GM23338 (cell line): ENCODE results near the gene TOM1L2.

Experiments
- CREB1 ChIP-seq: fragments of 250-450 bp; sonication (Bioruptor Pico); IDR thresholded peaks from 2 replicates; pipeline ENCODE4 v1.5.0; 2020; ENCODE audit warnings: low read depth, mild to moderate bottlenecking, moderate library complexity
- EZH2 ChIP-seq: fragments of 200-600 bp; sonication (generic); IDR thresholded peaks from one replicate; pipeline ENCODE4 v1.8.0; 2017; ENCODE audit warnings: antibody characterized with exemption, mild to moderate bottlenecking, low read depth; ENCODE audit not compliant: unreplicated experiment
- EZH2phosphoT487 ChIP-seq: fragments of 200-600 bp; sonication (generic); IDR thresholded peaks from one replicate; pipeline ENCODE4 v1.8.1; 2018; ENCODE audit warnings: antibody characterized with exemption; ENCODE audit not compliant: unreplicated experiment
- JUNB ChIP-seq: IDR thresholded peaks from one replicate; pipeline ENCODE4 v1.6.1; 2016; ENCODE audit warnings: antibody characterized with exemption; ENCODE audit not compliant: unreplicated experiment
- NANOG ChIP-seq: IDR thresholded peaks from 2 replicates; pipeline ENCODE4 v1.6.1; 2016; ENCODE audit warnings: antibody characterized with exemption, borderline replicate concordance
- POLR2AphosphoS5 ChIP-seq: IDR thresholded peaks from 2 replicates; pipeline ENCODE4 v1.6.1; 2016; ENCODE audit warnings: antibody characterized with exemption, low read depth
- REST ChIP-seq: IDR thresholded peaks from one replicate; pipeline ENCODE4 v1.6.1; 2018; ENCODE audit warnings: antibody characterized with exemption; ENCODE audit not compliant: unreplicated experiment
- ZNF114 ChIP-seq: fragments of 250-450 bp; sonication (Bioruptor Pico); IDR thresholded peaks from 2 replicates; pipeline ENCODE4 v1.5.0; 2020; ENCODE audit warnings: mild to moderate bottlenecking, moderate library complexity
- ZNF331 ChIP-seq: fragments of 250-450 bp; sonication (Bioruptor Pico); IDR thresholded peaks from 2 replicates; pipeline ENCODE4 v1.5.0; 2020; ENCODE audit warnings: low read depth, mild to moderate bottlenecking, moderate library complexity
- TF ChIP-seq, protein P1 (sequence below), 2 experiments: fragments of 200-600 bp in 1 of 2; sonication (generic) in 1 of 2; conservative IDR thresholded peaks; 2 replicates each; pipeline versions ENCODE4 v1.5.1 to v1.6.1; 2016 to 2017; ENCODE audit warnings: antibody characterized with exemption in 2 of 2, low read depth in 2 of 2, mild to moderate bottlenecking in 2 of 2, moderate library complexity in 1 of 2
- TF ChIP-seq, protein P2 (sequence below): fragments of 250-450 bp; sonication (Bioruptor Pico); IDR thresholded peaks from 2 replicates; pipeline ENCODE4 v1.5.0; 2020; ENCODE audit warnings: mild to moderate bottlenecking, moderate library complexity

- TF ChIP-seq REST (no peak), POLR2AphosphoS5 (no peak), ZNF114 (no peak), NANOG (no peak), JUNB (no peak), EZH2 (no peak), CREB1 (CRISPR knock-in tag) (no peak), EZH2phosphoT487 (no peak), ZNF331 (no peak)
- TF ChIP-seq, protein P1, sequence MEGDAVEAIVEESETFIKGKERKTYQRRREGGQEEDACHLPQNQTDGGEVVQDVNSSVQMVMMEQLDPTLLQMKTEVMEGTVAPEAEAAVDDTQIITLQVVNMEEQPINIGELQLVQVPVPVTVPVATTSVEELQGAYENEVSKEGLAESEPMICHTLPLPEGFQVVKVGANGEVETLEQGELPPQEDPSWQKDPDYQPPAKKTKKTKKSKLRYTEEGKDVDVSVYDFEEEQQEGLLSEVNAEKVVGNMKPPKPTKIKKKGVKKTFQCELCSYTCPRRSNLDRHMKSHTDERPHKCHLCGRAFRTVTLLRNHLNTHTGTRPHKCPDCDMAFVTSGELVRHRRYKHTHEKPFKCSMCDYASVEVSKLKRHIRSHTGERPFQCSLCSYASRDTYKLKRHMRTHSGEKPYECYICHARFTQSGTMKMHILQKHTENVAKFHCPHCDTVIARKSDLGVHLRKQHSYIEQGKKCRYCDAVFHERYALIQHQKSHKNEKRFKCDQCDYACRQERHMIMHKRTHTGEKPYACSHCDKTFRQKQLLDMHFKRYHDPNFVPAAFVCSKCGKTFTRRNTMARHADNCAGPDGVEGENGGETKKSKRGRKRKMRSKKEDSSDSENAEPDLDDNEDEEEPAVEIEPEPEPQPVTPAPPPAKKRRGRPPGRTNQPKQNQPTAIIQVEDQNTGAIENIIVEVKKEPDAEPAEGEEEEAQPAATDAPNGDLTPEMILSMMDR (conservative IDR thresholded peaks at IDR 0.05; ENCODE audit: low read depth in 2 of 2): no peak
- TF ChIP-seq, protein P2, sequence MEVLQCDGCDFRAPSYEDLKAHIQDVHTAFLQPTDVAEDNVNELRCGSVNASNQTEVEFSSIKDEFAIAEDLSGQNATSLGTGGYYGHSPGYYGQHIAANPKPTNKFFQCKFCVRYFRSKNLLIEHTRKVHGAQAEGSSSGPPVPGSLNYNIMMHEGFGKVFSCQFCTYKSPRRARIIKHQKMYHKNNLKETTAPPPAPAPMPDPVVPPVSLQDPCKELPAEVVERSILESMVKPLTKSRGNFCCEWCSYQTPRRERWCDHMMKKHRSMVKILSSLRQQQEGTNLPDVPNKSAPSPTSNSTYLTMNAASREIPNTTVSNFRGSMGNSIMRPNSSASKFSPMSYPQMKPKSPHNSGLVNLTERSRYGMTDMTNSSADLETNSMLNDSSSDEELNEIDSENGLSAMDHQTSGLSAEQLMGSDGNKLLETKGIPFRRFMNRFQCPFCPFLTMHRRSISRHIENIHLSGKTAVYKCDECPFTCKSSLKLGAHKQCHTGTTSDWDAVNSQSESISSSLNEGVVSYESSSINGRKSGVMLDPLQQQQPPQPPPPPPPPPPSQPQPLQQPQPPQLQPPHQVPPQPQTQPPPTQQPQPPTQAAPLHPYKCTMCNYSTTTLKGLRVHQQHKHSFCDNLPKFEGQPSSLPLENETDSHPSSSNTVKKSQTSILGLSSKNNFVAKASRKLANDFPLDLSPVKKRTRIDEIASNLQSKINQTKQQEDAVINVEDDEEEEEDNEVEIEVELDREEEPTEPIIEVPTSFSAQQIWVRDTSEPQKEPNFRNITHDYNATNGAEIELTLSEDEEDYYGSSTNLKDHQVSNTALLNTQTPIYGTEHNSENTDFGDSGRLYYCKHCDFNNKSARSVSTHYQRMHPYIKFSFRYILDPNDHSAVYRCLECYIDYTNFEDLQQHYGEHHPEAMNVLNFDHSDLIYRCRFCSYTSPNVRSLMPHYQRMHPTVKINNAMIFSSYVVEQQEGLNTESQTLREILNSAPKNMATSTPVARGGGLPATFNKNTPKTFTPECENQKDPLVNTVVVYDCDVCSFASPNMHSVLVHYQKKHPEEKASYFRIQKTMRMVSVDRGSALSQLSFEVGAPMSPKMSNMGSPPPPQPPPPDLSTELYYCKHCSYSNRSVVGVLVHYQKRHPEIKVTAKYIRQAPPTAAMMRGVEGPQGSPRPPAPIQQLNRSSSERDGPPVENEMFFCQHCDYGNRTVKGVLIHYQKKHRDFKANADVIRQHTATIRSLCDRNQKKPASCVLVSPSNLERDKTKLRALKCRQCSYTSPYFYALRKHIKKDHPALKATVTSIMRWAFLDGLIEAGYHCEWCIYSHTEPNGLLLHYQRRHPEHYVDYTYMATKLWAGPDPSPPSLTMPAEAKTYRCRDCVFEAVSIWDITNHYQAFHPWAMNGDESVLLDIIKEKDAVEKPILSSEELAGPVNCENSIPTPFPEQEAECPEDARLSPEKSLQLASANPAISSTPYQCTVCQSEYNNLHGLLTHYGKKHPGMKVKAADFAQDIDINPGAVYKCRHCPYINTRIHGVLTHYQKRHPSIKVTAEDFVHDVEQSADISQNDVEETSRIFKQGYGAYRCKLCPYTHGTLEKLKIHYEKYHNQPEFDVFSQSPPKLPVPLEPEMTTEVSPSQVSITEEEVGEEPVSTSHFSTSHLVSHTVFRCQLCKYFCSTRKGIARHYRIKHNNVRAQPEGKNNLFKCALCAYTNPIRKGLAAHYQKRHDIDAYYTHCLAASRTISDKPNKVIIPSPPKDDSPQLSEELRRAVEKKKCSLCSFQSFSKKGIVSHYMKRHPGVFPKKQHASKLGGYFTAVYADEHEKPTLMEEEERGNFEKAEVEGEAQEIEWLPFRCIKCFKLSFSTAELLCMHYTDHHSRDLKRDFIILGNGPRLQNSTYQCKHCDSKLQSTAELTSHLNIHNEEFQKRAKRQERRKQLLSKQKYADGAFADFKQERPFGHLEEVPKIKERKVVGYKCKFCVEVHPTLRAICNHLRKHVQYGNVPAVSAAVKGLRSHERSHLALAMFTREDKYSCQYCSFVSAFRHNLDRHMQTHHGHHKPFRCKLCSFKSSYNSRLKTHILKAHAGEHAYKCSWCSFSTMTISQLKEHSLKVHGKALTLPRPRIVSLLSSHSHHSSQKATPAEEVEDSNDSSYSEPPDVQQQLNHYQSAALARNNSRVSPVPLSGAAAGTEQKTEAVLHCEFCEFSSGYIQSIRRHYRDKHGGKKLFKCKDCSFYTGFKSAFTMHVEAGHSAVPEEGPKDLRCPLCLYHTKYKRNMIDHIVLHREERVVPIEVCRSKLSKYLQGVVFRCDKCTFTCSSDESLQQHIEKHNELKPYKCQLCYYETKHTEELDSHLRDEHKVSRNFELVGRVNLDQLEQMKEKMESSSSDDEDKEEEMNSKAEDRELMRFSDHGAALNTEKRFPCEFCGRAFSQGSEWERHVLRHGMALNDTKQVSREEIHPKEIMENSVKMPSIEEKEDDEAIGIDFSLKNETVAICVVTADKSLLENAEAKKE (CRISPR knock-in tag): no peak
These were observed 153.1 kb downstream of the TOM1L2 start for GRCh38 chr17:17819111-17819510.
